GM20000 (cell line): ENCODE data around the gene CYTIP.

Experiments used
- DNase-seq: peaks from one replicate; pipeline ENCODE4 v3.0.0; 2012; ENCODE audit warnings: low spot score
- TF ChIP-seq, protein P1 (sequence below): IDR thresholded peaks from 2 replicates; pipeline ENCODE4 v1.5.1; 2012; ENCODE audit warnings: mild to moderate bottlenecking, control low read depth; ENCODE audit errors: extremely low read depth, missing control alignments

Gene CYTIP

DNA sequence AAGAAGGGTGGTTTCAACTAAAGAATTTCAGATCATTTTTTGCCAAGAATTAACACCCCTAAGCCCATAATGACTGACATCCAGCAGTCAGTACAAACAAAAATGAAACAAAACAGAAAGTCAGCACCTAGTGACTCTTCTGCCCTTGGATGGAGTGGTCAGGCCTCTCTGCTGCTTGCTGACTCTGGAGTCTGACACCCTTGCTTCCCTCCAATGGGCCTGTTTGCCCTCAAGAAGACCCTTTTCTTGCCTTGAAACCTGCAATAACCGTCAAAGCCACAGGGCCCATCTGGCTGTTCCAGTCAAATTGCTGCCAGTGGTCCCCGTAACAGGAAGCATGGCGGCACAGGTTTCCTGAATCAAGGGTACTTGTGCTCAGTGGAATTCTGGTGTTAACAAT, 27.2 kb upstream of the CYTIP start:
- TF ChIP-seq, protein P1, sequence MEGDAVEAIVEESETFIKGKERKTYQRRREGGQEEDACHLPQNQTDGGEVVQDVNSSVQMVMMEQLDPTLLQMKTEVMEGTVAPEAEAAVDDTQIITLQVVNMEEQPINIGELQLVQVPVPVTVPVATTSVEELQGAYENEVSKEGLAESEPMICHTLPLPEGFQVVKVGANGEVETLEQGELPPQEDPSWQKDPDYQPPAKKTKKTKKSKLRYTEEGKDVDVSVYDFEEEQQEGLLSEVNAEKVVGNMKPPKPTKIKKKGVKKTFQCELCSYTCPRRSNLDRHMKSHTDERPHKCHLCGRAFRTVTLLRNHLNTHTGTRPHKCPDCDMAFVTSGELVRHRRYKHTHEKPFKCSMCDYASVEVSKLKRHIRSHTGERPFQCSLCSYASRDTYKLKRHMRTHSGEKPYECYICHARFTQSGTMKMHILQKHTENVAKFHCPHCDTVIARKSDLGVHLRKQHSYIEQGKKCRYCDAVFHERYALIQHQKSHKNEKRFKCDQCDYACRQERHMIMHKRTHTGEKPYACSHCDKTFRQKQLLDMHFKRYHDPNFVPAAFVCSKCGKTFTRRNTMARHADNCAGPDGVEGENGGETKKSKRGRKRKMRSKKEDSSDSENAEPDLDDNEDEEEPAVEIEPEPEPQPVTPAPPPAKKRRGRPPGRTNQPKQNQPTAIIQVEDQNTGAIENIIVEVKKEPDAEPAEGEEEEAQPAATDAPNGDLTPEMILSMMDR: no peak

DNA sequence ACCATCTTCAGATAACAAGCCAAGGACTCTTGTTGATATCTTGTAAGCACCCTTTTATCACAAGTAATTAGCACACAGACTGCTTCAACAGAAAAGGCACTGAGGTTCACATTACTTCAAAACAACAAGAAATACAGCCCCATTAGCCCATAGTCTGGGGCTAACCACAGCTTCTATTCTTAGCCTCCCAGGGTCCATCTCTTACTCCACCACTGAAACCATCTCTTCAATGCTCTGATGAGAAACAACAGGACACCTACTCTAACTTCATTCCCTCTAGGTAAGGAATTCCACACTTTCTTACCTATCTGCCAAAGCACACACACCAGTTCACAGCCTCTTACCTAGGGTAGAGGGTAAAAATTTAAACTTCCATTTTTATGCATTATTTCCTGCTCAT, 26.4 kb upstream of the CYTIP start:
- TF ChIP-seq, protein P1: no peak
- DNase-seq: peak; percentile 42

More for the DNA sequence above, 27.2 kb upstream of the CYTIP start:
- DNase-seq: peak; percentile 25

DNA sequence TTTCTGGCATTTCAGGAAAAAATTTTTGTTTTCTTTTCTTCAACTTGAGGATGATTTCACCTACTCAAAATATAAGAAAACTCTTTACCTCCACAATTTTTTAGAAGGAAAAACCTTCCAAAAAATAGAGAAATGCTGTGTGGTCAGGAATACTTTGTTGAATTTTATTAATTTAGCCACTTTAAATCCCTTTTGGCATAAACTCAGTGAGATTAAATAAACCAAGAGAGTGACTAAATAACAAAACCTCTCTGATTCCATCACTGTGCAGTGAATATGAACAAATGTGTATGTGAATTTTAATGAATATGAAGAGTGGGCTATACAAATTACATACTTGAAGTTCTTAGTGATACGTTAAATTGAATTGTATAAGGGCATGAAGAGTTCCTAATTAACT, 25.8 kb upstream of the CYTIP start:
- no peak for DNase-seq
- TF ChIP-seq, protein P1: no peak

DNA sequence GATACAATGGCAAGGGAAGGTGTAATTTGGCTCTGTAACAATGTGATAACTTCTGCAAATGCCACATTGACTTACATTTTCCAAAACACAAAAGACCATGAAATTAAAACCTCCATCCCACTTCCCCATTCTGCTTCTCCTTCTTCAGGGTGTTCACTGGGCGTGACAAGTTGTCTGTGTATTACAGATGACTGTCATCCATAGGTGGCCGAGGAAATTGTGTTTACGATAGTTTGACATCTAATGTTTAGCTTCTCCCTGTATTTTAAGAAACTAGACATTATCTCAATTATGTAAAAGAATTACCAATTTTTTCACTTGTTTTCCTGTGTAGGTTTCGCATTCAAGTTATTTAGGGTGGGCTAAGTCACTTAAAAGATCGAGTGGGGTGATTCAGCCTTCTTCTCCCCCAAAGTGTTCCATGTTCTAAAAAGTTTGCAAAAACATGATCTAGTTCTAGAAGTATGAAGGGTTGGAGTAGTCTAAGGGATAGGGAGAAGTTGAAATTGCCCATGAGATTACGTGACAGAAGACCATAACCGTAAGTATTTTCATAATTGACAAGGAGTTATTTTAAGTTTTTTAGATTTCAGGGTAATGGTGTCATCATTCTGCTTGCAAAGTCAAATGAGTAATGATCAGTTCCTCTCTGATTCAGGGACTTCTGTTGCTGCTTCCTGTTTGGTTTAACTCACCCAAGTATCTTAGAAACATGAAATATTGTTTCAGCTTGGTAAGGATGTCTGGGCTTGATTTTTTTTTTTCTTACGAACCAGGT, 25.2 kb upstream of the CYTIP start:
- TF ChIP-seq, protein P1: no peak
- DNase-seq: peak; percentile 56

DNA sequence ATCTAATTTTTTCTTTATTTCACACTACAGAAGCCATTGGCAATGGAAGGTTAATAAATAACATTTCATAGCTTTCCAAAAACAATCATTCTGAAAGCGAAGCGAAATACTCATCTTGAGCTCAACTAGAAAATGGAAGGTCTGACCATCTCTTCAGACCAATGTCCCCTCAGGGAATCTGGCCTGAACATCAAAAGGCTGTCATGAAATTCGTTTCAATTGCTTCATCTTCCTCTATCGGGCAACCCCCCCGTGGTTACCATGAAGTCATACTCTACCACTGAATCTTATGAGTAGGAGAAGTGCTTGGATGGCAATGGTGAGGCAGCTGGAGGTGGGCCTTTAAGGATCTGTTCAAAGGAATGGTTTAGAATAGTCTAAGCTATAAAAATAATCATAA, 22.9 kb upstream of the CYTIP start:
- DNase-seq: no peak
- TF ChIP-seq, protein P1: no peak

DNA sequence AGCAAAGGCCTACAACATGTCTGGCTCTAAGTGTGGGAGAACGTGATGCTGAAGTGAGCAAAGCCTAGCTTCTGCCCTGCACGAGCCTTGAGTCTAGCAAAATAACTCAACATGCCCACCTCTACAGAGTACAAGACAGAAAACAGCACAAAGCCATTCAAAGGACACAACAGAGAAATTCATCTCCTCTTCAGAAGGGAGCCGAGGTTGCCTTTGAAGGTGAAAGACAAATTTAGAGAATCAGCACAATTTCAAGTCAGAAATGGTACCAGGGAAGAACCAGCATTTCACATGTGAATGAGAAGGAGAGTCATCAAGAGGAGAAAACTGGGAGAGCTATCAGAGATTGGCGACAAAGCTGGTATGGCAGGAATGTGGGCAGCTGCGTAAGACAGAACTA, 21.7 kb upstream of the CYTIP start:
- TF ChIP-seq, protein P1: no peak
- DNase-seq: no peak

DNA sequence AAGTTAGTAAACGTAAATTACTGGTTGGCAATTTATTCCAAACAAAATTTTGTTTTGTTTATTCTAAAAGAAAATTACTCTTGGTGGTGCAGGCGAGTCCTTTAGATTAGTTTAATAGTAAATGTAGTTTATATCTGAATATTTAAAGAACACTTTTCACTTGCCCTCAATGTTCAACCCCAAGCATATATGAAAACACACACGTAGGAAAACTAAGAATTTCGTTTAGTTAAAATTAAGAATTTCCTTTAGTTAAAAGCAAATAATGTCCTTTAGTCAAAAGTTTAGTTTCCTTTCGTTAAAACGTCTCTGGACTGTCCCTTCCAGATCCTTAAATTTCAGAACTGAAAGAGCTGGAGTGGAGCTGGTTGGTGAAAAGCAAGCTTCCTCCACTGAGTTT, 19.1 kb upstream of the CYTIP start:
- TF ChIP-seq, protein P1: no peak
- no peak for DNase-seq
